Fibroblast of villous mesenchyme (primary cell): ENCODE results near the gene SERPINB7. TPM values are rescaled to one million over a fixed set of nuclear protein-coding genes. Genes with fewer than 3 reads are reported as not detected.

Experiments used
- DNase-seq: peaks from one replicate; pipeline ENCODE4 v3.0.0-alpha.2; 2010; ENCODE audit warnings: low read depth
- H3K4me3 ChIP-seq: 2 replicates; pipeline ENCODE4 v1.5.1; 2011; ENCODE audit warnings: low read depth, mild to moderate bottlenecking, low read length
- total RNA-seq: library from RNA; depleted of rRNA; stranded (reverse); fragments of >200 nt; gene quantifications from 2 replicates; pipeline ENCODE4 v1.2.3, GENCODE V29; 2012
- TF ChIP-seq, protein P1 (sequence below): IDR thresholded peaks from 2 replicates; pipeline ENCODE4 v1.5.1; 2012; ENCODE audit warnings: low read depth, mild to moderate bottlenecking, low read length; ENCODE audit not compliant: insufficient read depth

SERPINB7 gene
- total RNA-seq, 1 donor = 13.0 TPM

- H3K4me3 ChIP-seq = no peak overlapping the region
- no peak for DNase-seq
These were observed 53.4 kb downstream of the SERPINB7 start for GRCh38 chr18:63828656-63829055.

DNA sequence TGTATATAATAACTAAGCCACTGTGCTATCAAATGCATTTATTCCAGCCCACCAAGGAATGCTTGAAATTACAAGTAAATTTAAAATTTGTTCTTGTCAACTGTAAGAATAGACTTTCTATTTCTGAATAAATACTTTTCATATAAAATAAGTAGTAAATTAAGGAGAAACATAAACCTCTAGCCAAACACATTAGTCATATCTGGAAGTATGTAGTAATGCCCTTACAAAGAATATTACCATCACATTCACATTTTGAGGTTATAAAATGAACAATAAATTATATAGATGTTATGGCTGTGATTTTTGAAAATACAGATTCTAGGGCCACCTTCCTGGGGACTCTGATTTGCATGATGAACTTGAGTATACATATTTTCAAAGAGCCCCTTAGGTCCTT lies 54.7 kb downstream of the SERPINB7 start:
- H3K4me3 ChIP-seq = no peak overlapping the region

More at GRCh38 chr18:63828656-63829055, 53.4 kb downstream of the SERPINB7 start:
- TF ChIP-seq, protein P1, sequence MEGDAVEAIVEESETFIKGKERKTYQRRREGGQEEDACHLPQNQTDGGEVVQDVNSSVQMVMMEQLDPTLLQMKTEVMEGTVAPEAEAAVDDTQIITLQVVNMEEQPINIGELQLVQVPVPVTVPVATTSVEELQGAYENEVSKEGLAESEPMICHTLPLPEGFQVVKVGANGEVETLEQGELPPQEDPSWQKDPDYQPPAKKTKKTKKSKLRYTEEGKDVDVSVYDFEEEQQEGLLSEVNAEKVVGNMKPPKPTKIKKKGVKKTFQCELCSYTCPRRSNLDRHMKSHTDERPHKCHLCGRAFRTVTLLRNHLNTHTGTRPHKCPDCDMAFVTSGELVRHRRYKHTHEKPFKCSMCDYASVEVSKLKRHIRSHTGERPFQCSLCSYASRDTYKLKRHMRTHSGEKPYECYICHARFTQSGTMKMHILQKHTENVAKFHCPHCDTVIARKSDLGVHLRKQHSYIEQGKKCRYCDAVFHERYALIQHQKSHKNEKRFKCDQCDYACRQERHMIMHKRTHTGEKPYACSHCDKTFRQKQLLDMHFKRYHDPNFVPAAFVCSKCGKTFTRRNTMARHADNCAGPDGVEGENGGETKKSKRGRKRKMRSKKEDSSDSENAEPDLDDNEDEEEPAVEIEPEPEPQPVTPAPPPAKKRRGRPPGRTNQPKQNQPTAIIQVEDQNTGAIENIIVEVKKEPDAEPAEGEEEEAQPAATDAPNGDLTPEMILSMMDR = no peak

GRCh38 chr18:63831080-63831788 lies 56.0 kb downstream of the SERPINB7 start:
- TF ChIP-seq, protein P1 = no peak
- peak; percentile 62 for DNase-seq
- no peak overlapping the region for H3K4me3 ChIP-seq

More for the DNA sequence above, 54.7 kb downstream of the SERPINB7 start:
- TF ChIP-seq, protein P1 = no peak
- DNase-seq = no peak

DNA sequence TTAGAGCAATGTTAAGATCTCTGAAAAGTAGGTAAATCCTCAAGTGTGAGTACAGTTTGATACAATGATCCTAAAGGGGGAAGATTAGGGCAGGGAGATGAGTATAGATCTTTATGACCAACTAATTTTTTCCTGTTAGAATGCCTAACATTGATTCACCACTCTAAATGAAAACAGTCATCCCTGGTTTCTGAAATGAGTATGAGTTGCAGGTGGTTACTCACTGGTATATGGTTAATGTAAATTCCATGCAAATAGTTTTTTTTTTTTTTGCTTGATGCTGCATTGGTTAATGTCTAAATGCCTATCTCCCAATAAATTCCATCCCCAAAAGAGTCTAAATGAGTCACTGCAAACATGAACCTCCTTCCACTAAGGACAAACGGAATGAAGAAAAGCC lies 57.3 kb downstream of the SERPINB7 start:
- TF ChIP-seq, protein P1 = no peak
- H3K4me3 ChIP-seq = no peak overlapping the region
- DNase-seq = peak; percentile 31

GRCh38 chr18:63834471-63835113 lies 59.4 kb downstream of the SERPINB7 start:
- no peak for DNase-seq
- H3K4me3 ChIP-seq = no peak overlapping the region
- TF ChIP-seq, protein P1 = no peak

DNA sequence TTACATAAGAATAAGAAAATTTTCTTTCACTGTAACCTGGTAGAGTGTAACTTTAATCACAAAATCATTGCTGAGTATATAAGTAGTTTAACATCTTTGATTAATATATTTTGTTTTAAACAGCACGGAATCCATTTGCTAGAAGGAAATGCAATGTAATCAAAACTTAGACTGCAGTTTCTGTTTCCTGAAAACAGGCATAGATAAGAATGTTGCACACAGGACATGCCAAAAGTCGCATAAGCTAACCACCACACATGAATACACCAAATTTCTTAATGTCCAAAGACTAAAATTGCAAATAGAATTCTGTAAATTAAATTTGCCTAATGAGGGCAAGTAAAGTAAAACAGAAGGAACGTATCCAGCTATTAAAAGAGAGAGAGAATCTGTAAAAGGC lies 61.2 kb downstream of the SERPINB7 start:
- H3K4me3 ChIP-seq = no peak overlapping the region
- no peak for DNase-seq
- TF ChIP-seq, protein P1 = no peak
